GM21717 (cell line): Measurements from ENCODE around the gene WIPF2.

ENCODE experiments used
- ATAC-seq: cut with Tn5 transposase; IDR thresholded peaks from one replicate; pipeline ENCODE4 v1.9.1; 2021; ENCODE audit warnings: mild to moderate bottlenecking, moderate library complexity; ENCODE audit not compliant: unreplicated experiment

Gene WIPF2

DNA sequence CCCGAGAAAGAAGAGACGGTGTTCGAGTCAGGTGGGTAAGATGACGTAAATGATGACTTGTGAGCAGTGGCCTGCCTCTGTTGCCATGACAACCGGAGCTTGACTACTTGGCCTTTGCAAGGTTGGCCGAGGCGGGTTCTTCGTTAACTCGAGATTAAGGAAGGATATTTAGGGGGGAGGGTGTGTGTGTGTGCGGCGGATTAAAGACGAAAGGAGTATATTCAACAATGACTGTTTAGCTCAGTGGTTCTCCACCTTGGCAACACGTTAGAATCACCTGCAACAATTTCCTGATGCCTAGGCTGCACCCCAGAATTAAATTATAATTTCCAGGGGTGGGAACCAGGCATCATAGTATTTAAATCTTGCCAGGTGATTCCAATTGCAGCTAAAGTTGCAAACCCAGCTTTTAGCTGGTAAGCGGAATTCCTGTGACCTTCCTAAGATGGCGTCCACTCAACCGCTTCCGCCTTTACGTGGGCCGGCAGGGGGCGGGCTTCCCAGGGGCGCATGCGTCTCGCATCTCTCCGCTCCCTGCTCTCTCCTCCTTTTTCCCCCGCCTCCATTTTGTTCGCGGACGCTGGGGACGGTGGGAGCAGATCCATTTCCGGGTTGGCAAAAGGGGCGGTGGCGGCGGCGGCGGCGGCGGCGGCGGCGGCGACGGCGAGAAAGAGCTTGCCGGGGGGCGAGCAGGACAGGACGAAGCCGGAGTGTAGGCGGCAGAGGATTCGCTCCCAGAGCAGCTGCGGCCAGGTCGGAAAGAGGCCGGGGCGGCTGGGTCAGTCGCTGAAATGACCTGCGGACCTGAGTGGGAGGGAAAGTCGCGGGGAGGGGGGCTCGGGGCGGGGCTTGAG lies at the start of gene WIPF2:
WIPF2 (plus strand) TSS at position 565 of the 854 bp plus-strand sequence. CDS start 37,156 bp downstream, outside the sequence.
- ATAC-seq, result peak; percentile 77

GRCh38 chr17:40170325-40170724 lies 48.8 kb upstream of the WIPF2 start:
- ATAC-seq, result no peak

DNA sequence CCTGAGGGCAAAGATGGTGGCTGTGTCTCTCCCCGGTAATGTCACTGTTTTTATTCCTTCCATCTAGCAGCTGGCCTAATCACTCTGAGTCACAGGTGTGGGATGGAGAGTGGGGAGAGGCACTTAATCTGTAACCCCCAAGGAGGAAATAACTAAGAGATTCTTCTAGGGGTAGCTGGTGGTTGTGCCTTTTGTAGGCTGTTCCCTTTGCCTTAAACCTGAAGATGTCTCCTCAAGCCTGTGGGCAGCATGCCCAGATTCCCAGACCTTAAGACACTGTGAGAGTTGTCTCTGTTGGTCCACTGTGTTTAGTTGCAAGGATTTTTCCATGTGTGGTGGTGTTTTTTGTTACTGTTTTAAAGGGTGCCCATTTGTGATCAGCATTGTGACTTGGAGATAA lies 47.4 kb upstream of the WIPF2 start:
- ATAC-seq, result no peak

DNA sequence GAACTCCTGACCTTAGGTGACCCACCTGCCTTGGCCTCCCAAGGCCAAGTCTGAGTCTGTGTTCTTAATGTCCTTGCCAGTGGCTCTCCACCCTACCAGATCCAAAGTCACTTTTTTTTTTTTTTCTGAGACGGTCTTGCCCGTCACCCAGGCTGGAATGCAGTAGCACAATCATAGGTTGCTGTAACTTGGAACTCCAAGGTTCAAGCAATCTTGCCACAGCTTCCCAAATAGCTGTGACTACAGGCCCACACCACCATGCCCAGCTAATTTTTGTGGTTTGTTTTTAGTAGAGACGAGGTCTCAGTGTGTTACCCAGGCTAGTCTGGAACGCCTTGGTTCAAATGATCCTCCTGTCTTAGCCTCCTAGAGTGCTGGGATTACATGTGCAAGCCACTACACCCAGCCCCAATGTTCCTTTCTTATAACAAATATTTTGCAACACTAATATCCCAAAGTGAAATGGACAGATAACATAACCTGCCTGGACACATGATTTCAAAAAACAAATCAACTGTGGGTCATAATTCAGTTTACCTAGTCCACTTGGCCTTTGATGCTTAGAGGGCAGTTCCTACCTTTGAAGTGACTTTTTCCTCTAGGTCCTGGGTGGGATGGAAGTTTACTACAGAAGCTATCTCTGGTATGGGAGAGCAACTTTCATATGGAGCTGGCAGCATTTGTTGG lies 45.9 kb upstream of the WIPF2 start:
- no peak for ATAC-seq

DNA sequence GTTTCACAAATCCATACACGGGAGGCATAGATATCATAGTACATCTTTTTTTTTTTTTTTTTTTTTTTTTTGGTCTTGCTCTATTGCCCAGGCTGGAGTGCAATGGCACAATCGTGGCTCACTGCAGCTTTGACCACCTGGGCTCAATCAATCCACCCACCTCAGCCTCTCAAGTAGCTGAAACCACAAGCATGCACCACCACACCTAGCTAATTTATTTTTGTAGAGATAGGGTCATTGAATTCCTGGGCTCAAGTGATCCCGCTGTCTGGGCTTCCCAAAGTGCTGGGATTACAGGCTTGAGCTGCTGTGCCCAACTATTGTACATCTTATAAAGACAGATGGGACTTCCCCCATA lies 45.3 kb upstream of the WIPF2 start:
- ATAC-seq, result no peak

GRCh38 chr17:40174514-40174913 lies 44.6 kb upstream of the WIPF2 start:
- ATAC-seq, result no peak

- ATAC-seq, result no peak
These were observed 43.0 kb upstream of the WIPF2 start for GRCh38 chr17:40175928-40176753.

DNA sequence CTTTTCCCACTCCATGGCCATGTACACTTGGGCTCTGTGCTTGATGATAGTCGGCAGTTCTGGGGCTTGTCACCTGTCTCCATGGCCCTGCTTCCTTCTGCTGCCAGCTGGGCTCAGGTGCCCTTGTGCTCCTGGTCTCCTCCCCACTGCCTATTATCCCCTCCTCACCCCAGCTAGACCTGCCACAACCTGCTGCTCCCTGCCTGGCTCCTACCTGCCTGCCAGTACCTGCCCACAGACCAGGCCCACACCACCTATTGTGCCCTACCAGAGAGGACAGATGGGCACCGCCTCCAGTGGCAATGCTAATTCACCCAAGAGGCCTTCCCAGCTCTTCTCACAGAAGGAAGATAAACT lies 42.4 kb upstream of the WIPF2 start:
- ATAC-seq, result no peak

DNA sequence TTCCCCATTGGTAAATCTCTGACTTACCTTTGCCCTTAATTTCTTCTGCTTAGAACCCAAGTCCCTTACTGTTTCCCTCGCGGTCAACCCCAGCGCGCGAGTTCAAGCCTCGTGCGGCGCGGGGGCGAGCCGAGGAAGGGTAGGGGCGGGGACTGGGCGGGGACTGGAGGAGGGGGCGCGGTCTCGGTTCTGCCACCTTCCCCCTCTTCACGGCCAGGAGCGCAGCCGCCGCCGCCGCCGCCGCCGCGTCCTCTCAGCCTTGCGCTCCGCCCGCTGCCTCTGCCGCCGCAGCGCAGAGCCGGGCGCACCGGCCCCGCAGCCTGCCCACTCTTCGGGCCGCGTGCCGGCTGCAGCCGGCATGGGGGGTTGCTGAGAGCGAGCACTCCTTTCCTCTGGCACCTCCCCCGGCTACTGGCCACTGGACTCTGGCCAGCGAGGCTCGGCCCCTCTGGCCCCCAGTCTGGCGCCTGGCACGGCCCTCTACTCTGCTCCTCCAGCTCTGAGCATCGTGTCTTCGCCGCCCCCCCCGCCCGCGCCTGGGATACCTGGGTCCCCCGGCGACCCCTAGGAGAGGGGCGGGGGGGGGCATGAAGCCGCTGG lies 41.7 kb upstream of the WIPF2 start, which contains the start of gene RAPGEFL1:
RAPGEFL1 (plus strand) TSS at position 196 of the 600 bp plus-strand sequence; CDS start at position 588, 392 bp downstream.
- no peak for ATAC-seq

DNA sequence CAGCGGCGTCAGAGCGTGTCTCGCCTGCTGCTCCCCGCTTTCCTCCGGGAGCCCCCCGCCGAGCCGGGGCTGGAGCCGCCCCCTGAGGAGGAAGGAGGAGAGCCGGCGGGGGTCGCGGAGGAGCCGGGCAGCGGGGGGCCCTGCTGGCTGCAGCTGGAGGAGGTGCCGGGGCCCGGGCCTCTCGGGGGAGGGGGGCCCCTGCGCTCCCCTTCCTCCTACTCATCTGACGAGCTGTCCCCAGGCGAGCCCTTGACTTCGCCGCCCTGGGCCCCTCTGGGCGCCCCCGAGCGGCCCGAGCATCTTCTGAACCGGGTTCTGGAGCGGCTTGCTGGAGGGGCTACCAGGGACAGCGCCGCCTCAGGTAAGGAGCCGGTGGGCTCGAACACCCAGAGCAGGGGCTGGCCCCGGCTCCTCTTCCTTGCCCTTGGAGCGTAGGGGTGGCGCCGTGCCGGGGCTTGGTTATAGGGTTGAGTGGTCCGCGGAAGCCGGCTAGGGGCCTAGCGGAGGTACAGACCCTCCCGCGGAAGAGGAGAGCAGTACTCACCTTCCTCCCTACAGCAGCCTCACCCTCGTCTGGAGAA lies 41.0 kb upstream of the WIPF2 start:
- no peak for ATAC-seq

GRCh38 chr17:40178660-40179059 lies 40.4 kb upstream of the WIPF2 start:
- no peak for ATAC-seq

DNA sequence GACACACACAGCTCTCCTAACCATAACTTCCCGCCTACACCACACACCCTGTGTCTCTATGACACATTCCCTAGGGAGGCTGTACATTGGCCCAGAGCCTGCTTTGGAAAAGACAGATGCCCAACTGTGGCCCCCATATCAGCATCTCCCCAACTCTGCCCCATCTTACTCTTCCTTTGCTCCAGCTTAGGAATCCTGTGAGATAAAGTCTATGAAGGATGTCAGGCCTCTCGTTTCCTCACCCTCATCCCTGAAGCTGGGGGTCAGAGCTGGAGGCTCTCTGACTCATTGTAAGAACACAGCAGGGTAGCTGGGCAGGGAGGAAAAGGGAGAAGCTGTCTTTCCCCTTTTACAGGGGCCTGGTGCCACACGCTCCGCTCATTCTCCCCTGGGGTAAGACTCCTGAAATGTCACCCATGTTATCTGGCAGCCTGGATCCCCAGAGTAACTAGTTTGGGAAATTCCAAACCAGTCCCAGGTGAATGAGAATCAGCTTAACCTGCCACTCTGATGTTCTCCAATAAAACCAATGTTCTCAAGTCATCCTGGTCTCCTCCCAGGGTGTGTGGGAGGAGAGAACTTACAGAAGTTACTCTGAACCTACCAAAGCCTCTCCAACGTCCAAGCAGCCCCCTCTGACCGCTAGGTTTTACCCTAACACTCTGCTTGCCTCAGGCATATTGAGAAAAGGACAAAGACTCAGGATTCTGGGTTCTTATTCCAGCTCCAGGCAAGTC lies 39.0 kb upstream of the WIPF2 start:
- ATAC-seq, result no peak

- no peak for ATAC-seq
These were observed 38.4 kb upstream of the WIPF2 start for GRCh38 chr17:40180694-40181093.

DNA sequence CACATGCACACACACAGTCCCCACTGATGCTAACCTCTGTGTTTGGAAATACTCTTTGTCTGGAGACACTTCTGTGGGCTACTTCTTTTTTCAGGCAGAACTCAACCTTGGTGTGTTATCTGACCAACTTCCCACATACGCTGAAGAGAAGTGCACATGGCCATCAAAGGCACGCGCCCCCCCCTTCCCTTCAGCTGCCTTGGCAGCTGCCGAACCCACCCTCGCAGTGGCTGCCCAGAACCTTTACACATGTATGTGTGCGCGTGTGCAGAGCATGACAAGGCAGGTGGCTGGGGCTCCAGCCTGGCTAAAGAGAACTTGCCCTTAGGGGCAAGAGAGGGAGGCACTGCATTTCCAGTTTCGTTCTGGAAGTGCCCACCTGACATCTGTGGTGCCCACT lies 37.9 kb upstream of the WIPF2 start:
- no peak for ATAC-seq

DNA sequence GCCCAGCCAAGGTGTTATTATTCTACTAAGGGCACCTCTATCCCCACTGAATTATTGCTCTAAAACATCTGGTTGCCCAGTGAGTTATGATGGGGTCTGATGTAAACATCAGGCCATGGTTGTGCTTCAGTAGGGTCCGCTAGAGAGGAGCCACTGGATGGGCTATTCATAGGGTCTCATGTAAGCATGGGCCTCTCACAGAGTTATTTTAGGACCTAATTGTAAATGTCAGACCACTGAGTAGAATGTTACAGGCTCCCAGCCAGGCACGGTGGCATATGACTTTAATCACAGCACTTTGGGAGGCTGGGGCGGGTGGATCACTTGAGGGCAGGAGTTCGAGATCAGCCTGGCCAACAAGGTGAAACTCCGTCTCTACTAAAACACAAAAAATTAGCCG lies 36.5 kb upstream of the WIPF2 start:
- ATAC-seq, result no peak

GRCh38 chr17:40187238-40187637 lies 31.9 kb upstream of the WIPF2 start:
- no peak for ATAC-seq

DNA sequence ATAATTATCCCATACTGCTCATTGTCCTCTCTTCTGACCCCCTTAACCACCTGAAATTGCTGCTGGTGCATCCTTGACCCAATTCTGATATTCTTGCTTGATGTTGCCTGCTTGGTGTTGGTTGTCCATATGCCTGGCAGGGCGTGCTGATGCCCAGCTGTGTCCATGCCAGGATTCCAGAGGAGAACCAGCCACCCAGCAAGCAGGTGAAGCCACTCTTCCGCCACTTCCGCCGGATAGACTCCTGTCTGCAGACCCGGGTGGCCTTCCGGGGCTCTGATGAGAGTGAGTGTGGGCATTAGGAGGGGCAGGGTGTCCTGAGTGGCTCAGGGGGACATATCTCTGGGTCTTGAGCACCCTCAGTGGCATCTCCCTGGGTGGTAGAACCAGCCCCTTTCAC lies 30.4 kb upstream of the WIPF2 start:
- no peak for ATAC-seq

DNA sequence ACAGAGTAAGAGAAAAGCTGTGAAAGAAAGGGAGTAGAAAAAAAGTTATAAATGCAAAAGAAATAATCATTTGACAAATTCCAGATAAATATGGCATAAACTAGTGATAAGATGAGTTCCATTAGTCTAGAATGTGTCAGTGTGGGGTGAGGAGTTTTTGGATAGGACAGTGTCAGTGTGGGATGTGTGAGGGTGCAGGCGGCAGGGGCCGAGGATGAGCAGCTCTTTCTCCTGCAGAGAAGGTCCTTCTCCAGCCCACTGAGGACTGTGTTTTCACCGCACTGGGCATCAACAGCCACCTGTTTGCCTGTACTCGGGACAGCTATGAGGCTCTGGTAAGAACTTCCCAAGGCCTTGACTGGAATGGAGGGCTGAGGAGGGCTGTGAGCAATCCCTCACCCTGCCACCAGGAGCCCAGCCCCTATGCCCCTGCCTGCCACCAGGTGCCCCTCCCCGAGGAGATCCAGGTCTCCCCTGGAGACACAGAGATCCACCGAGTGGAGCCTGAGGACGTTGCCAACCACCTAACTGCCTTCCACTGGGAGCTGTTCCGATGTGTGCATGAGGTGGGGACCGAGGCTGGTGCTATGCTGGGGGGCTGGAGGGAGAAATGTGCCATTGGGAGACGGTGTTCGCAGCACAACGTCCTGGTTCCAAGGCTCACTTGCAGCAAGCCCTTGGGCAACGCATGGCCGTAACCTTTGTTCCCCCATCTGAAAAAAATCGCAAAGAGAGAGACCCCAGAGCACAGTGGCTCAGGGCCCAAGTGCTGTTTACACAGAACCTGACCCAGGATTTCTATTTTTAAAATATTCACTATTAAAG lies 28.7 kb upstream of the WIPF2 start:
- no peak for ATAC-seq
